GM12872 (cell line): ENCODE measurements around the gene FBLN1.

ENCODE experiments used
- CTCF ChIP-seq: IDR thresholded peaks from 3 replicates; pipeline ENCODE4 v1.5.1; 2011; ENCODE audit warnings: low read depth, mild to moderate bottlenecking, low read length, moderate library complexity; ENCODE audit not compliant: insufficient read depth

Gene FBLN1

GRCh38 chr22:45552580-45553350 lies 50.1 kb downstream of the FBLN1 start:
- TF ChIP-seq CTCF: no peak

- peak; percentile 92 for TF ChIP-seq CTCF
These were observed 50.8 kb downstream of the FBLN1 start for GRCh38 chr22:45553351-45554039.

- TF ChIP-seq CTCF: no peak
These were observed 51.3 kb downstream of the FBLN1 start for GRCh38 chr22:45554040-45554406.

- no peak for TF ChIP-seq CTCF
These were observed 52.2 kb downstream of the FBLN1 start for GRCh38 chr22:45554861-45555260.

GRCh38 chr22:45562102-45562501 lies 59.4 kb downstream of the FBLN1 start:
- no peak for TF ChIP-seq CTCF

GRCh38 chr22:45562537-45563361 lies 60.1 kb downstream of the FBLN1 start:
- TF ChIP-seq CTCF: no peak
